CD4-positive, CD25-positive, alpha-beta regulatory T cell (primary cell): ENCODE measurements around the gene DISC1. TPM values are rescaled to one million over a fixed set of nuclear protein-coding genes. Genes with fewer than 3 reads are reported as not detected.
A peak's percentile ranks its signal among the peaks of the same experiment; 100 is the strongest.

ENCODE experiments used
- ATAC-seq, 2 donors: fragments of 150-1000 bp; cut with Tn5 transposase; one replicate each; pipeline ENCODE4 v1.10.0; 2021; ENCODE audit warnings: low read depth in 2 of 2, moderate number of reproducible peaks in 2 of 2, moderate library complexity in 1 of 2
- DNase-seq, 3 donors: peaks; one replicate each; pipeline versions ENCODE4 v3.0.0 to v3.0.0-alpha.2; 2012 to 2022; ENCODE audit warnings: mixed read lengths in 1 of 3
- H3K27ac ChIP-seq: one replicate; pipeline ENCODE4 v1.7.0; 2013; ENCODE audit warnings: mild to moderate bottlenecking, low read length; ENCODE audit not compliant: insufficient read depth, poor library complexity, severe bottlenecking
- H3K27me3 ChIP-seq: one replicate; pipeline ENCODE4 v1.7.0; 2013; ENCODE audit warnings: low read length; ENCODE audit not compliant: control insufficient read depth, insufficient read depth
- H3K36me3 ChIP-seq: one replicate; pipeline ENCODE4 v1.7.0; 2013; ENCODE audit warnings: mild to moderate bottlenecking, low read length, moderate library complexity; ENCODE audit not compliant: control insufficient read depth, insufficient read depth
- H3K4me1 ChIP-seq: 2 replicates; pipeline ENCODE4 v1.7.0; 2013; ENCODE audit warnings: mild to moderate bottlenecking, low read length; ENCODE audit not compliant: insufficient read depth, control insufficient read depth, poor library complexity, severe bottlenecking
- H3K4me3 ChIP-seq: one replicate; pipeline ENCODE4 v1.7.0; 2013; ENCODE audit warnings: low read depth, mild to moderate bottlenecking, low read length, moderate library complexity
- H3K9me3 ChIP-seq, 2 experiments: 1 replicate in 1 of 2; 2 replicates in 1 of 2; pipeline ENCODE4 v1.7.0; 2013; ENCODE audit warnings: low read length in 2 of 2, mild to moderate bottlenecking in 1 of 2, moderate library complexity in 1 of 2; ENCODE audit not compliant: control insufficient read depth in 2 of 2
- H3K27ac Mint-ChIP-seq, 3 donors: one replicate each; pipeline ENCODE4 v1.8.0; 2020 to 2022; ENCODE audit warnings: mild to moderate bottlenecking in 3 of 3, mixed read lengths in 3 of 3, moderate library complexity in 2 of 3
- H3K27me3 Mint-ChIP-seq: one replicate; pipeline ENCODE4 v1.8.0; 2022; ENCODE audit warnings: mild to moderate bottlenecking, mixed read lengths
- H3K36me3 Mint-ChIP-seq: one replicate; pipeline ENCODE4 v1.8.0; 2020; ENCODE audit warnings: mixed read lengths
- H3K4me1 Mint-ChIP-seq, 4 donors: one replicate each; pipeline ENCODE4 v1.8.0; 2020 to 2022; ENCODE audit warnings: mixed read lengths in 4 of 4, mild to moderate bottlenecking in 1 of 4
- H3K4me3 Mint-ChIP-seq, 4 donors: one replicate each; pipeline ENCODE4 v1.8.0; 2020 to 2022; ENCODE audit warnings: mild to moderate bottlenecking in 4 of 4, mixed read lengths in 4 of 4, moderate library complexity in 3 of 4
- H3K9me3 Mint-ChIP-seq, 7 donors: one replicate each; pipeline ENCODE4 v1.8.0; 2020 to 2022; ENCODE audit warnings: mixed read lengths in 7 of 7, mild to moderate bottlenecking in 3 of 7, moderate library complexity in 2 of 7
- polyA plus RNA-seq, 4 donors: library from polyadenylated mRNA; unstranded; fragments of 300-500 nt; fragmentation: Illumina TruSeq; gene quantifications; one replicate each; pipeline ENCODE4 v1.2.3, GENCODE V29; 2021
- total RNA-seq: library from RNA; stranded (reverse); gene quantifications from one replicate; pipeline ENCODE4 v1.2.3, GENCODE V29; 2022

The DISC1 gene
- total and polyA plus RNA-seq, 5 donors from 2014 or later = 0.78 to 25.5 (median 2.5) TPM

DNA sequence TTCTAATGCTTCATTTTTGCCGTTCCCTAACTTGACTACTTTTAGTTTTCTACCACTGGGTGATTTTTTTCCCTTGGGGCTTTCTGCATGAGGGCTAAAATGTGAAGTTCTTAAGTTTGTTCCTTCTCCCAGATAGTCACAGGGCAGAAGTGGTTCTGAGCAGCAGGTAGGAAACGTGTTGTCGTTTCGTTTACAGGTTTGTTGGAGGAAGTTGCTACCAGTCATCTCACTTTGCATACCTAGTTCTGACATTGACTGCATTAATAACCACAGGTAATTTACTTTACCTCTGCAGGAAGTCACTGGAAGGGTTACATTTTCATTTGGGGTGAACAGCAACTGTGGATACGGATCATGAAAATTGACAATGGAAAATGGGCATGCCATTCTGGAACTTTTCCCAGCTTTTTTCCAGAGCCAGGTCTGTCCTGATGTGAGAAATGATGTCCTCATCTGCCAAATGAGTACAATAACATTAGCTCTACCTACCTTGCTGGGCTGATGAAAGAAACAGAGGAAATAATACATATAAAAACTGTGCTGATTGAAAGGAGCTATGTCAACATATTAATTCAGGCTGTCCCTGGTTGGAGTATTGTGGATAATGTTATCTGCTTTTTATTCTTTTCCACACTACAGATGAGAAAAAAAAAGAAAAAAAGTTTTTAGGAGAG, 94.2 kb downstream of the DISC1 start:
- Histone ChIP-seq H3K27ac (no peak overlapping the region), H3K4me1 (no peaks in the 10 kb centered on the region), H3K4me3 (no peak overlapping the region), H3K9me3 (no peaks in the 10 kb centered on the region), H3K36me3 (no peaks in the 10 kb centered on the region), H3K27me3 (no peaks in the 10 kb centered on the region)
- Mint-ChIP-seq H3K9me3 (peaks cover 0 to 1% (median 0%) of the 10 kb centered on the region in 7 donors), H3K36me3 (peaks cover 13% of the 10 kb centered on the region), H3K27ac (no peak overlapping the region), H3K4me1 (peaks cover 0 to 8% (median 6%) of the 10 kb centered on the region in 4 donors), H3K4me3 (no peak overlapping the region), H3K27me3 (no peaks in the 10 kb centered on the region)
- DNase-seq (no peak), ATAC-seq (no peak)

DNA sequence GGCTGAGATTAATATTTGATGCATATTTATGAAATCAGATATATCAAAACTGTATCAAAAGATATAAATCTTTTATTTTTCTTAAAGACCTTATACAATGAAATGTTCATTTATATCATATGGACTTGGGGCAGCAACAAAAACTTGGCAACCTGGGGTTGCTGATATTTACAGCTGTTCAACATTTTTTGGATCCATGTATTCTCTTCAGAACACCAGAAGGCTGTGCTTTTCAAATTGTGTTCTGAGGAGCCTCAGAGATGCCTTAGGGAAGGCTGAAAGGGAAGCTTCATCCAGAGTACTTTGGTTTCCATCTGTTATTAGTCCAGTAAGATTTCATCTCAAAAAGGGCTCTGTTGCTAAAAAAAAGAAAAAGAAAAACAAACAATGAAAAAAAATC, 94.8 kb downstream of the DISC1 start:
- H3K4me1 Mint-ChIP-seq = peaks cover 0 to 8% (median 6%) of the 10 kb centered on the region in 4 donors

DNA sequence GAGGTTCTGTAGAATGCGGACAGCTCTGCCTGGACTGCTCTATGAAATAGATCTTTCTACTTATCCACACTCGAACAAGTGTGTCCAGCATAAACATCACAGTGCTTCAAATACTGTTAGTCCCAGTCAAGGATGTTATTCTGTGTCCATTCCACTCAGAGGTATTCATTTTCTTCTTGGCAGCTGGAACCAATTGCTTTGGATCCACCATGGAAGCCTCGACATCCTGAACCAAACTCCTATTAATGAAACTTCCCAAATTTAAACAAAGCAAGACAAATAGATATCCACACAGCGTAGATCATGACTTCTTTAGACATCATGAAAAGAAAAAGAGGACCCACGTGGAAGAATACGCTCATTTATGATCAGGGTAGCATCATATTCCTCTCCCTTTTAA, 95.8 kb downstream of the DISC1 start:
- no peaks in the 10 kb centered on the region for H3K9me3 ChIP-seq
- no peaks in the 10 kb centered on the region for H3K27me3 ChIP-seq
- Mint-ChIP-seq H3K4me1 (peaks cover 0 to 8% (median 6%) of the 10 kb centered on the region in 4 donors), H3K27me3 (no peaks in the 10 kb centered on the region), H3K27ac (no peak overlapping the region), H3K4me3 (no peak overlapping the region), H3K36me3 (peaks cover 9% of the 10 kb centered on the region), H3K9me3 (no peaks in the 10 kb centered on the region)
- no peak for ATAC-seq
- no peaks in the 10 kb centered on the region for H3K4me1 ChIP-seq
- no peak overlapping the region for H3K4me3 ChIP-seq
- no peak for DNase-seq
- no peak overlapping the region for H3K27ac ChIP-seq
- H3K36me3 ChIP-seq = no peaks in the 10 kb centered on the region

More for the DNA sequence above, 94.8 kb downstream of the DISC1 start:
- H3K27ac ChIP-seq = no peak overlapping the region
- Mint-ChIP-seq H3K36me3 (peaks cover 11% of the 10 kb centered on the region), H3K27ac (no peak overlapping the region), H3K4me3 (no peak overlapping the region), H3K27me3 (no peaks in the 10 kb centered on the region), H3K9me3 (peaks cover 0 to 1% (median 0%) of the 10 kb centered on the region in 7 donors)
- no peaks in the 10 kb centered on the region for H3K27me3 ChIP-seq
- no peaks in the 10 kb centered on the region for H3K4me1 ChIP-seq
- DNase-seq (no peak), ATAC-seq (no peak)
- H3K4me3 ChIP-seq = no peak overlapping the region
- H3K36me3 ChIP-seq = no peaks in the 10 kb centered on the region
- no peaks in the 10 kb centered on the region for H3K9me3 ChIP-seq

DNA sequence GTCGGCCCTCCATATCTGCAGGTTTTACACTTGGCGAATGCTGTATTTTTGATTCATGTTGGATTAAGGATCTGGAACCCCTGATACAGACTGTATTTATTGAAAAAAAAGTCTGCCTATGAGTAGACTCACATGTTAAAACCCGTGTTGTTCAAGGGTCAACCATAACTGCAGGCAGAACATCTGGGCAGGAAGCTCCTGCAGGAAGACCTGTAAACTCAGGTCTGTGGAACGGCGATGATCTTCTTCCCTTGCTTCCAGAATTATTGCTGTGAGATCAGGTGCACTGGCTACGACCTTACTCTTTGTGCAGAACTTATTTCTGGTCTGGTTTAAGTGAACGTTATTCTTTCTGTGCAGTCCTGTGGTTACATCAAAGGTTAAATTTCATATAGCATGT, 96.6 kb downstream of the DISC1 start:
- no peak overlapping the region for H3K27ac Mint-ChIP-seq
- peaks cover under 1% of the 10 kb centered on the region for H3K36me3 Mint-ChIP-seq
- Histone ChIP-seq H3K36me3 (no peaks in the 10 kb centered on the region), H3K27me3 (no peaks in the 10 kb centered on the region), H3K4me3 (no peak overlapping the region), H3K4me1 (no peaks in the 10 kb centered on the region), H3K27ac (no peak overlapping the region), H3K9me3 (no peaks in the 10 kb centered on the region)
- H3K9me3 Mint-ChIP-seq = no peaks in the 10 kb centered on the region
- H3K27me3 Mint-ChIP-seq = no peaks in the 10 kb centered on the region
- DNase-seq = no peak
- peaks cover 0 to 8% (median 6%) of the 10 kb centered on the region in 4 donors for H3K4me1 Mint-ChIP-seq
- no peak for ATAC-seq
- H3K4me3 Mint-ChIP-seq = no peak overlapping the region

DNA sequence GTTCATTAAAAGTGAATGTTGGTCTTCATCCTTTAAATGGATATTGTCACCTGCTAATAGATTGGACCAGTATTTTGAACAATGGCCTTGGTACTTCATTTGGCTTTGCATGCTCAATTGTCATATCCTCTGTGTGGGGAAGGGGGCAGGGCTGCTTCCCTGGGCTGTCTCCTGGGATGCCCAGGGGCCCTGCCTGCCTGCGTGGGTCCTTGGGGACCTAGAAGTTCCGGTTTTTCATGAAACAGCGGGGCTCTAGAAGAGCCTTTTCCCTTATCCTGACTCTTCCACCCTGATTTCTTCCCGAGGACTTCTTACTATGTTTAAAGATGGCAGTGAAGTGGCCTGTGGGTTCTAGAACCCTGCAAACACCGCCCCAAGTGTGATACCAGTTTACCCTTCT, 97.5 kb downstream of the DISC1 start:
- ATAC-seq (no peak), DNase-seq (no peak)
- Mint-ChIP-seq H3K9me3 (no peaks in the 10 kb centered on the region), H3K4me3 (no peak overlapping the region), H3K27me3 (no peaks in the 10 kb centered on the region), H3K4me1 (peaks cover 0 to 8% (median 6%) of the 10 kb centered on the region in 4 donors), H3K27ac (no peak overlapping the region), H3K36me3 (no peaks in the 10 kb centered on the region)
- no peak overlapping the region for H3K4me3 ChIP-seq
- no peaks in the 10 kb centered on the region for H3K9me3 ChIP-seq
- no peaks in the 10 kb centered on the region for H3K4me1 ChIP-seq
- no peaks in the 10 kb centered on the region for H3K36me3 ChIP-seq
- no peak overlapping the region for H3K27ac ChIP-seq
- no peaks in the 10 kb centered on the region for H3K27me3 ChIP-seq

DNA sequence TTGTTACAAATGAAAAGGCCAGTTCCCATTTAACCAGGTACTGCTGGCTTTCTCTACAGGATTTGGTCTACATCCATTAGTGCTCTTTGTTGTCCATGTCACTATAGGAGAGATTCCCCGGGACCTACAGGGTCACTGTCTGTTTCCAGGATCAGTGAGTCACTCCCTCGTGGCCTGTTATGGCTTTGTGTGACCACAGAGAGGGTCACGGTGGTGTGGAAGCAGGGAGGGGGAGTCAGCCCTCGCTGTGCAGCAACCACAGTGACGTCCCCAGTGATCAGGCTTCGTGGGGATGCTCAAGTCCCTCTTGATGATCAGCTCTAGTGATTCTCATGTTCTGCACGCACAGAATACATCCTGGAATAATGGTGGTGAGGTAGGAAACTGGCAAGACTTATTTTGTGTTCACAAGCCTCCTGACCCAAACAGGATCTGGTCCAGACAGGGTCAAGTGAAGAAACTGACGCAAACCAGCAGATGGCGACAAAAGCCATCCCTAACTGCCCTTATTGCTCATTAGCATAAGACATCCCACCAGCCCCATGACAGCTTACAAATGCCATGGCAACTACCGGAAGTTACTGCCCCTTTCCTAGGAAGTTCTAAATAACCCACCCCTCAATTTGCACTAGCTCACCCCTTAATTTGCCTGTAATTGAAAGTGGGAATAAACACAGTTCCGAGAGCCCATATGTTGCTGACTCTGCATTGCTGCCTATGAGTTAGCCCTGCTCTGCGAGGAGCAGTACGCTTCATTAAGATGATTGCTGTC, 98.5 kb downstream of the DISC1 start:
- Histone ChIP-seq H3K36me3 (no peaks in the 10 kb centered on the region), H3K4me3 (no peak overlapping the region), H3K27ac (no peak overlapping the region), H3K4me1 (no peaks in the 10 kb centered on the region), H3K9me3 (no peaks in the 10 kb centered on the region), H3K27me3 (no peaks in the 10 kb centered on the region)
- DNase-seq (peak in 1 of 3 donors; percentile 42), ATAC-seq (no peak)
- no peak overlapping the region for H3K4me3 Mint-ChIP-seq
- H3K36me3 Mint-ChIP-seq = no peaks in the 10 kb centered on the region
- H3K4me1 Mint-ChIP-seq = peaks cover 0 to 8% (median 4%) of the 10 kb centered on the region in 4 donors
- no peak overlapping the region for H3K27ac Mint-ChIP-seq
- no peaks in the 10 kb centered on the region for H3K27me3 Mint-ChIP-seq
- H3K9me3 Mint-ChIP-seq = no peaks in the 10 kb centered on the region

DNA sequence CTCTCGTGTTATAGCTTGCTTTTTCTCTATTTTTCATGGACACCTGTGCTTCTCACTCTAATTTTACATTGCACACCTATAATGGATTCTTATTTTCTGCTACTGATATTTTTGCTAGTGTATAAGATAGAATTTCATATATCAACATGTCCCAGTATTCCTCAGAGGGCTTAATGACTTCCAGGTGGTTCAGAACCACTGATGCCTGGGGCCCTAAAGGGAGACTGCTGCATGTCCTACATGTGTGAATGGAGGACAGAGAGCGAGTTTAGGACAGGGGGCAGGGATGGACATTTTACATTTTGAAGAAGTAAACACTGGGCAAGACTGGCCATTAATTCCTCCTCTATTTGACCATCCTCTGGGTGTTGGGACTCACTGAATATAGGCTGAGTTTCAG, 100.6 kb downstream of the DISC1 start:
- H3K36me3 Mint-ChIP-seq = no peaks in the 10 kb centered on the region
- Histone ChIP-seq H3K36me3 (no peaks in the 10 kb centered on the region), H3K27me3 (no peaks in the 10 kb centered on the region), H3K4me3 (no peak overlapping the region), H3K9me3 (no peaks in the 10 kb centered on the region), H3K4me1 (no peaks in the 10 kb centered on the region), H3K27ac (no peak overlapping the region)
- H3K9me3 Mint-ChIP-seq = peaks cover 0 to 5% (median 0%) of the 10 kb centered on the region in 7 donors
- H3K4me1 Mint-ChIP-seq = peaks cover 0 to 6% (median 1%) of the 10 kb centered on the region in 4 donors
- no peak for DNase-seq
- H3K4me3 Mint-ChIP-seq = no peak overlapping the region
- peak overlapping the region in 1 of 3 donors; percentile 8 for H3K27ac Mint-ChIP-seq
- H3K27me3 Mint-ChIP-seq = no peaks in the 10 kb centered on the region
- ATAC-seq = no peak
